GM12878 (cell line): ENCODE results near the gene THSD4. TPM values are rescaled to one million over a fixed set of nuclear protein-coding genes. Genes with fewer than 3 reads are reported as not detected.

Experiments used
- ATAC-seq: fragments of 200-7000 bp; cut with Tn5 transposase; 3 replicates; pipeline ENCODE4 v1.9.1; 2020; ENCODE audit warnings: mild to moderate bottlenecking, moderate library complexity
- BruUV-seq: library from RNA; stranded (reverse); fragments of 400-500 nt; replicated peaks from 2 replicates; lab custom pipeline; 2021; lab: Mats Ljungman, UMichigan
- CTCF ChIA-PET: fragments of 300-600 bp; sonication (Branson Sonifier 250); formaldehyde crosslinking; extraction: SDS; loops from one replicate; lab custom pipeline; 2021; ENCODE audit warnings: inconsistent platforms; lab: Yijun Ruan, JAX
- POLR2A ChIA-PET: fragments of 350-600 bp; formaldehyde crosslinking; extraction: SDS; loops from one replicate; lab custom pipeline; 2021; ENCODE audit warnings: inconsistent platforms; lab: Charles Lee
- RAD21 ChIA-PET: fragments of 300-600 bp; sonication (Branson Sonifier 250); formaldehyde crosslinking; loops from one replicate; lab custom pipeline; 2023; ENCODE audit warnings: antibody characterized with exemption; ENCODE audit not compliant: unreplicated experiment; lab: Charles Lee
- SMC1A ChIA-PET: fragments of 300-600 bp; sonication (Branson Sonifier 250); formaldehyde crosslinking; loops from one replicate; lab custom pipeline; 2023; ENCODE audit not compliant: unreplicated experiment, uncharacterized antibody; lab: Charles Lee
- DNase-seq: peaks from one replicate; pipeline ENCODE4 v3.0.0-alpha.2; 2011; ENCODE audit warnings: low read depth, low spot score
- FAIRE-seq: peaks from 3 replicates; lab custom pipeline; 2011; peaks lifted over from hg19 to GRCh38; lab: Jason Lieb, UNC
- H2AFZ ChIP-seq: 2 replicates; pipeline ENCODE4 v1.6.0; 2011; ENCODE audit warnings: low read depth, low read length, control low read depth; ENCODE audit not compliant: control insufficient read depth
- H3K27ac ChIP-seq: 2 replicates; pipeline ENCODE4 v1.5.1; 2011; ENCODE audit warnings: control low read depth; ENCODE audit not compliant: control insufficient read depth, insufficient read depth
- H3K27me3 ChIP-seq, 2 experiments: replicated peaks in 1 of 2; 2 replicates each; pipeline versions ENCODE4 v1.6.0 to v1.6.1; 2011; ENCODE audit warnings: low read length in 1 of 2; ENCODE audit not compliant: control insufficient read depth in 2 of 2, insufficient read depth in 2 of 2
- H3K36me3 ChIP-seq, 2 experiments: 2 replicates each; pipeline ENCODE4 v1.5.1; 2011; ENCODE audit warnings: low read length in 1 of 2; ENCODE audit not compliant: control insufficient read depth in 2 of 2, insufficient read depth in 2 of 2
- H3K4me1 ChIP-seq: 2 replicates; pipeline ENCODE4 v1.6.1; 2011; ENCODE audit warnings: mild to moderate bottlenecking, low read length, moderate library complexity, mixed read lengths; ENCODE audit not compliant: control insufficient read depth, insufficient read depth
- H3K4me2 ChIP-seq: 2 replicates; pipeline ENCODE4 v1.6.0; 2011; ENCODE audit warnings: control low read depth; ENCODE audit not compliant: control insufficient read depth, insufficient read depth
- H3K4me3 ChIP-seq: fragments of 200-600 bp; sonication (generic); 2 replicates; pipeline ENCODE4 v1.5.1; 2016
- H3K79me2 ChIP-seq: 2 replicates; pipeline ENCODE4 v1.6.0; 2011; ENCODE audit warnings: low read length; ENCODE audit not compliant: control insufficient read depth, insufficient read depth
- H3K9ac ChIP-seq: 2 replicates; pipeline ENCODE4 v1.8.0; 2011; ENCODE audit warnings: low read length, control low read depth, mixed read lengths; ENCODE audit not compliant: control insufficient read depth, insufficient read depth
- H3K9me3 ChIP-seq: replicated peaks from 3 replicates; pipeline ENCODE4 v1.5.1; 2011; ENCODE audit warnings: mild to moderate bottlenecking, low read length; ENCODE audit not compliant: control insufficient read depth, insufficient read depth
- H4K20me1 ChIP-seq: 2 replicates; pipeline ENCODE4 v1.6.0; 2011; ENCODE audit not compliant: control insufficient read depth, insufficient read depth
- JUNB ChIP-seq: IDR thresholded peaks from 2 replicates; pipeline ENCODE4 v1.6.1; 2016; ENCODE audit warnings: antibody characterized with exemption, mild to moderate bottlenecking
- MAX ChIP-seq: IDR thresholded peaks from 2 replicates; pipeline ENCODE4 v1.6.1; 2012; ENCODE audit warnings: low read depth, low read length, improper control_type of control experiment
- NKRF ChIP-seq: fragments of 450-650 bp; conservative IDR thresholded peaks from 2 replicates; pipeline ENCODE4 v1.6.1; 2017; ENCODE audit warnings: mild to moderate bottlenecking, moderate library complexity
- PAX8 ChIP-seq: fragments of 450-650 bp; IDR thresholded peaks from 2 replicates; pipeline ENCODE4 v1.6.1; 2017; ENCODE audit warnings: mild to moderate bottlenecking, moderate library complexity
- RELA ChIP-seq: fragments of 450-650 bp; IDR thresholded peaks from 2 replicates; pipeline ENCODE4 v1.8.0; 2014; ENCODE audit warnings: borderline replicate concordance; ENCODE audit not compliant: partially characterized antibody
- SMARCA5 ChIP-seq: fragments of 450-650 bp; IDR thresholded peaks from 2 replicates; pipeline ENCODE4 v1.6.1; 2017; ENCODE audit warnings: mild to moderate bottlenecking
- SPI1 ChIP-seq: IDR thresholded peaks from 2 replicates; pipeline ENCODE4 v1.6.1; 2011; ENCODE audit warnings: low read depth, mild to moderate bottlenecking, low read length, moderate library complexity, borderline replicate concordance; ENCODE audit not compliant: insufficient read depth
- TBL1XR1 ChIP-seq: IDR thresholded peaks from 2 replicates; pipeline ENCODE4 v1.6.1; 2012; ENCODE audit warnings: low read depth, low read length, improper control_type of control experiment
- USF1 ChIP-seq: IDR thresholded peaks from 2 replicates; pipeline ENCODE4 v1.6.1; 2011; ENCODE audit warnings: borderline replicate concordance, low read depth, mild to moderate bottlenecking, moderate library complexity, mixed read lengths, low read length; ENCODE audit not compliant: insufficient read depth; ENCODE audit errors: extremely low read length
- ZBTB11 ChIP-seq: fragments of 450-650 bp; formaldehyde crosslinking; IDR thresholded peaks from 2 replicates; pipeline ENCODE4 v1.5.0; 2022; ENCODE audit warnings: mild to moderate bottlenecking, missing genetic modification characterization
- ZBTB33 ChIP-seq: fragments of 450-650 bp; IDR thresholded peaks from 2 replicates; pipeline ENCODE4 v1.6.1; 2017; ENCODE audit warnings: mild to moderate bottlenecking
- ZNF622 ChIP-seq: fragments of 450-650 bp; IDR thresholded peaks from 2 replicates; pipeline ENCODE4 v1.6.1; 2017; ENCODE audit warnings: mild to moderate bottlenecking, inconsistent platforms
- WGBS: methylation state at CpG from one replicate; pipeline ENCODE4 v1.1.6; 2016; ENCODE audit warnings: low lambda C conversion rate; ENCODE audit not compliant: insufficient replicate concordance, insufficient coverage; ENCODE audit errors: missing lambda C conversion rate; 5-methylcytosine and 5-hydroxymethylcytosine counted together
- in situ Hi-C: fragments of 300-500 bp; cut with MboI; formaldehyde crosslinking; loops from 9 replicates; pipeline ENCODE4 v1.14.3; 2018; ENCODE audit warnings: mixed read lengths
- intact Hi-C: fragments of 100-400 bp; cut with micrococcal nuclease; formaldehyde crosslinking; loops from one replicate; pipeline ENCODE4 v1.14.2; 2022; ENCODE audit not compliant: unreplicated experiment
- polyA plus RNA-seq, 11 experiments: library from polyadenylated mRNA; depleted of rRNA in 4 of 11; unstranded in 6 of 11; stranded (reverse) in 5 of 11; fragments of >200 nt; fragmentation: Nextera tagmentation in 4 of 11; fragmentation: Illumina TruSeq in 1 of 11; extraction: Ambion mirVana in 4 of 11; extraction: Trizol in 1 of 11; gene quantifications; 1 replicate in 1 of 11; 2 replicates in 10 of 11; pipeline versions ENCODE4 v1.2.1 to v1.2.3, GENCODE V29; 2011 to 2016; ENCODE audit warnings: inconsistent platforms in 2 of 11, missing spikeins in 2 of 11, low read depth in 1 of 11
- total RNA-seq, 4 experiments: library from RNA; depleted of rRNA in 3 of 4; stranded (reverse); fragments of >200 nt in 3 of 4; fragmentation: Illumina TruSeq in 1 of 4; extraction: Trizol in 1 of 4; gene quantifications; 2 replicates each; pipeline versions ENCODE4 v1.2.1 to v1.2.3, GENCODE V29; 2013 to 2021

The THSD4 gene
- total and polyA plus RNA-seq, 10 of the 15 experiments (the other 5 are each of a cell fraction or from before 2014, with no cell fraction given), result 0.04 to 0.13 (median 0.05) TPM; not detected in 7

GRCh38 chr15:71437919-71438318, 322.6 kb downstream of the THSD4 start:
- no peak for ATAC-seq
- Histone ChIP-seq H3K27ac (no peak overlapping the region), H3K4me2 (no peak overlapping the region), H3K4me1 (no peaks in the 10 kb centered on the region), H2AFZ (no peak overlapping the region), H4K20me1 (no peaks in the 10 kb centered on the region), H3K27me3 (no peaks in the 10 kb centered on the region; a peak in 1 of 4 replicates), H3K79me2 (no peaks in the 10 kb centered on the region), H3K36me3 (no peaks in the 10 kb centered on the region), H3K9me3 (no peaks in the 10 kb centered on the region), H3K4me3 (no peak overlapping the region), H3K9ac (no peak overlapping the region)
- no peak for DNase-seq
- TF ChIP-seq TBL1XR1 (no peak), SMARCA5 (no peak), JUNB (no peak), MAX (no peak), ZNF622 (no peak), RELA (no peak), NKRF (no peak), USF1 (no peak), PAX8 (no peak), ZBTB11 (CRISPR knock-in tag) (no peak), ZBTB33 (no peak), SPI1 (no peak)
- intact Hi-C loops (no loop called here), in situ Hi-C loops (loop anchor here (25.0 kb wide), 2 partner anchors 326 to 476 kb away; partner anchors contain the start of gene THSD4)
- ChIA-PET POLR2A (no interaction called here), CTCF (interaction anchor here (0.7 to 0.8 kb wide), 2 partner anchors 9 to 464 kb away, joined by 3 read pairs; no protein-coding TSS in a partner anchor), SMC1A (no interaction called here), RAD21 (no interaction called here)
- FAIRE-seq, result no peak
- WGBS, result 22% methylated on average over 4 of the region's 4 CpGs
- no TSS peak for BruUV-seq
